Tibial artery (tissue), 4 donors: Measurements from ENCODE around the gene LNP1.

Source experiments
- DNase-seq, 2 donors: peaks; one replicate each; pipeline ENCODE4 v3.0.0-alpha.2; 2019
- H3K27ac ChIP-seq, 2 donors: fragments of 200-600 bp; sonication (generic) in 1 of 2; 1 replicate in 1 of 2; 2 replicates in 1 of 2; pipeline ENCODE4 v1.5.1; 2018 to 2019; ENCODE audit warnings: mild to moderate bottlenecking in 1 of 2
- H3K27me3 ChIP-seq, 2 donors: fragments of 200-600 bp; sonication (generic) in 1 of 2; one replicate each; pipeline versions ENCODE4 v1.5.1 to v1.6.0; 2016 to 2019
- H3K36me3 ChIP-seq, 3 donors: fragments of 200-600 bp; sonication (generic) in 2 of 3; one replicate each; pipeline ENCODE4 v1.5.1; 2016 to 2019; ENCODE audit warnings: mild to moderate bottlenecking in 2 of 3
- H3K4me1 ChIP-seq, 4 donors: fragments of 200-600 bp; sonication (generic) in 2 of 4; 1 replicate in 3 of 4; 2 replicates in 1 of 4; pipeline ENCODE4 v1.5.1; 2016 to 2019
- H3K4me3 ChIP-seq, 2 donors: fragments of 200-600 bp; sonication (generic) in 1 of 2; 1 replicate in 1 of 2; 2 replicates in 1 of 2; pipeline ENCODE4 v1.5.1; 2018 to 2019; ENCODE audit warnings: mild to moderate bottlenecking in 2 of 2
- H3K9me3 ChIP-seq, 3 donors: fragments of 200-600 bp; sonication (generic) in 1 of 3; one replicate each; pipeline ENCODE4 v1.5.1; 2016 to 2019
- CTCF ChIP-seq, 2 experiments: fragments of 200-600 bp in 1 of 2; fragments of 450-650 bp in 1 of 2; IDR thresholded peaks; one replicate each; pipeline ENCODE4 v1.5.1; 2017 to 2019; ENCODE audit warnings: antibody characterized with exemption in 2 of 2, mild to moderate bottlenecking in 1 of 2, moderate library complexity in 1 of 2
- intact Hi-C: fragments of 100-400 bp; cut with DNase I; formaldehyde crosslinking; loops from one replicate; pipeline ENCODE4 v1.15.0; 2023; ENCODE audit warnings: low total_unique reads

LNP1 gene

DNA sequence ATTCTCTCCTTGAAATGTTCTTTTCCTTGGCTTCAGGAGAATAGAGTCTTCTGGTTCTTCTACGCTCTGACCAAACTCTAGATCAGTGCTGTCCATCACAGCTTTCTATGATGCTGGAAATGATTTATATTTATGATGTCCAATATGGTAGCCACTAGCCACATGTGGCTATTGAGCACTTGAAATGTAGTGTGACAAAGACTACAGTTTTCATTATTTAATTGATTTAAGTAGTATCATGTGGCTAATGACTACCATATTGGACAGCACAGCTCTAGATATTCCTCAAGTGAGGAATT lies 2.9 kb downstream of the LNP1 start:
- peaks cover 0 to 5% (median 0%) of the 10 kb centered on the region in 3 donors for H3K36me3 ChIP-seq
- H3K9me3 ChIP-seq = peaks cover 0 to 11% (median 0%) of the 10 kb centered on the region in 3 donors
- intact Hi-C loops = loop anchor here (5.0 kb wide), 1 partner anchor 88 kb away; the partner anchor contains the start of gene TMEM45A
- no peak overlapping the region for H3K27ac ChIP-seq
- H3K27me3 ChIP-seq = no peaks in the 10 kb centered on the region
- no peak for DNase-seq
- no peak for TF ChIP-seq CTCF (IDR thresholded peaks at IDR 0.05)
- no peak overlapping the region for H3K4me3 ChIP-seq
- peaks cover 0 to 31% (median 23%) of the 10 kb centered on the region in 4 donors for H3K4me1 ChIP-seq

DNA sequence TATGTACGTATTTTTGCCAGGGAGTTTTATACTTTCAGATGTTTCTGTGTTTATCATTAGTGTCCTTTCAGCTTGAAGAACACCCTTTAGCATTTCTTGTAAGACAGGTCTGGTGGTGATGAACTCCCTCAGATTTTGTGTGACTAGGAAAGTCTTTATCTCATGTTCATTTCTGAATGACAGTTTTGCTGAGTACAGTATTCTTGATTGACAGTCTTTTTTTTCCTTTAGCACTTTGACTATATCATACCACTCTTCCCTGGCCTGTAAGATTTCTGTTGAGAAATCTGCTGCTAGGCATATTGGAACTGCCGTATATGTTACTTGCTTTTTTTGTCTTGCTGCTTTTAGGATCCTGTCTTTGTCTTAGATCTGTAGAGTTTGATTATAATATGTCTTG lies 5.8 kb downstream of the LNP1 start:
- TF ChIP-seq CTCF (IDR thresholded peaks at IDR 0.05) = no peak
- H3K36me3 ChIP-seq = peaks cover 0 to 17% (median 12%) of the 10 kb centered on the region in 3 donors
- DNase-seq = no peak
- H3K4me1 ChIP-seq = peaks cover 0 to 21% (median 12%) of the 10 kb centered on the region in 4 donors
- intact Hi-C loops = no loop called here
- no peak overlapping the region for H3K4me3 ChIP-seq
- no peaks in the 10 kb centered on the region for H3K27me3 ChIP-seq
- H3K9me3 ChIP-seq = peaks cover 0 to 20% (median 0%) of the 10 kb centered on the region in 3 donors
- H3K27ac ChIP-seq = no peak overlapping the region

DNA sequence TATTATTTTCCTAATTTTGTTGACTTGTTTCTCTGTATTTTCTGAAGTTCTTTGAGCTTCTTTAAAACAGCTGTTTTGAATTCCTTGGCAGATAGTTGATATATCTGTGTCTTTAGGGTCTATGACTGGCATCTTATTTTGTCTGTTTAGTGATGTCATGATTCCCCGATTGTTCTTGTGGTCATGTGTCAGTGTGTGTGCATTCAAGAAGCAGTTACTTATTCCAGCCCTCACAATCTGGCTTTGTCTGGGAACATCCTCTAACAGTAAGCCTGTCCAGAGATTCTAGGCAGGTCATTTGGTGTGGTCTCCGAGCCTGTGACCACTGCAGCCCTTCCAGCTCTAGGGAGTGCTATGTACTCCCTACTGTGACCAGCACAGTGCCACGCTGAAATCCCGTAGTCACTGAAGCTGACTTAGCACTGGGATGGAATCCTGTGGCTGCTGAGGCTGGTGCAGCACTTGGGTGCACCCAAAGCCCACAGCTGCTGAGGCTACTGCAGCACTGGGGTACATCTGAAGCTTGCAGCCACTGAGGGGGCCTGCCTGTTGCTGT lies 6.7 kb downstream of the LNP1 start:
- Histone ChIP-seq H3K4me3 (no peak overlapping the region), H3K27ac (no peak overlapping the region), H3K36me3 (peaks cover 0 to 26% (median 12%) of the 10 kb centered on the region in 3 donors), H3K9me3 (peaks cover 0 to 20% (median 0%) of the 10 kb centered on the region in 3 donors), H3K27me3 (no peaks in the 10 kb centered on the region), H3K4me1 (peaks cover 0 to 13% (median 9%) of the 10 kb centered on the region in 4 donors)
- no peak for TF ChIP-seq CTCF (IDR thresholded peaks at IDR 0.05)
- DNase-seq = no peak
- intact Hi-C loops = no loop called here

- peaks cover 0 to 29% (median 12%) of the 10 kb centered on the region in 3 donors for H3K36me3 ChIP-seq
- no peak overlapping the region for H3K27ac ChIP-seq
- no peaks in the 10 kb centered on the region for H3K4me1 ChIP-seq
- H3K9me3 ChIP-seq = peaks cover 0 to 20% (median 0%) of the 10 kb centered on the region in 3 donors
- no peak for TF ChIP-seq CTCF (IDR thresholded peaks at IDR 0.05)
- intact Hi-C loops = no loop called here
- H3K27me3 ChIP-seq = no peaks in the 10 kb centered on the region
- H3K4me3 ChIP-seq = no peak overlapping the region
- no peak for DNase-seq
Observed at GRCh38 chr3:100411091-100411982, 10.0 kb downstream of the LNP1 start.

GRCh38 chr3:100412912-100413590 lies 11.7 kb downstream of the LNP1 start:
- no peak for DNase-seq
- TF ChIP-seq CTCF (IDR thresholded peaks at IDR 0.05) = no peak
- intact Hi-C loops = no loop called here

More at GRCh38 chr3:100412912-100413590, 11.7 kb downstream of the LNP1 start:
- Histone ChIP-seq H3K27ac (no peak overlapping the region), H3K36me3 (peaks cover 0 to 27% (median 12%) of the 10 kb centered on the region in 3 donors), H3K27me3 (no peaks in the 10 kb centered on the region), H3K4me1 (no peaks in the 10 kb centered on the region), H3K9me3 (peaks cover 0 to 8% (median 0%) of the 10 kb centered on the region in 3 donors), H3K4me3 (no peak overlapping the region)
